ENCODE measurements around the gene CD74. TPM values are rescaled to one million over a fixed set of nuclear protein-coding genes. Genes with fewer than 3 reads are reported as not detected.

The CD74 gene
- total RNA-seq, 1 experiment from 2014 or later: 12.7 TPM

DNA sequence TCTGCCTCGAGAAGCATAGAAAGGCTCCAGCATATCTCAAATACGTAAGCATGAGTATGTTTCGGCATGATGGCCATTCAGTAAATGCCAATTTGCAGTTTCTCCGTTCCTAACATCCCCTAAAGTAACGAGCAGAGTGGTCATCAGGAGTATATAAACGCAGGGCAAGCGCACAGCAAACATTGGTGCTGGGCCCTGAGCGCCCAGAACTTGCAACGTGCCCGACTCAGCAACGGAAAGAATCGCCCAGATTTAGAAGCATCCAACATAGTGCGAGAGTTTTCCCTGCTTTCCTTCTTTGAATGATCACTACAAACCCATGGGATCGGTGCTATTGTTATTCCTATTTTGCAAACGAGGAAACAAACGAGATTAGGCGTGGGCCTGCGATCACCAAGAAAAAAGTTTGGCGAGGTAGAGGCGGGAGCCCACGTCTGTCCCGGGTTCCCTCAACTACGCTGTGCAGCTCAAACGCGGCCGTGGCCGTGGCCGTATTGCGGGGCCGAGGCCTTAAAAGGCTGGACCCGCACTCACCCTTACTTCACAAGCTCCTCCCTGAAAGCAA is 36.3 kb upstream of the CD74 start:
- ATAC-seq: peak; percentile 76
- no peaks in the 10 kb centered on the region for H3K9me3 ChIP-seq (ENCODE audit: control insufficient read depth, insufficient read depth, low read depth, low read length)
- intact Hi-C loops (cut with micrococcal nuclease; ENCODE audit: unreplicated experiment): no loop called here
- no peak for DNase-seq (ENCODE audit: low read depth, low spot score)
- peaks cover 40% of the 10 kb centered on the region for H3K36me3 ChIP-seq (ENCODE audit: control insufficient read depth, insufficient read depth, low read length)
- H3K27me3 ChIP-seq (ENCODE audit: control insufficient read depth, insufficient read depth, low read length): no peaks in the 10 kb centered on the region
- H3K27ac ChIP-seq (ENCODE audit: low read length): peak overlapping the region; percentile 99
- TF ChIP-seq, protein P1, sequence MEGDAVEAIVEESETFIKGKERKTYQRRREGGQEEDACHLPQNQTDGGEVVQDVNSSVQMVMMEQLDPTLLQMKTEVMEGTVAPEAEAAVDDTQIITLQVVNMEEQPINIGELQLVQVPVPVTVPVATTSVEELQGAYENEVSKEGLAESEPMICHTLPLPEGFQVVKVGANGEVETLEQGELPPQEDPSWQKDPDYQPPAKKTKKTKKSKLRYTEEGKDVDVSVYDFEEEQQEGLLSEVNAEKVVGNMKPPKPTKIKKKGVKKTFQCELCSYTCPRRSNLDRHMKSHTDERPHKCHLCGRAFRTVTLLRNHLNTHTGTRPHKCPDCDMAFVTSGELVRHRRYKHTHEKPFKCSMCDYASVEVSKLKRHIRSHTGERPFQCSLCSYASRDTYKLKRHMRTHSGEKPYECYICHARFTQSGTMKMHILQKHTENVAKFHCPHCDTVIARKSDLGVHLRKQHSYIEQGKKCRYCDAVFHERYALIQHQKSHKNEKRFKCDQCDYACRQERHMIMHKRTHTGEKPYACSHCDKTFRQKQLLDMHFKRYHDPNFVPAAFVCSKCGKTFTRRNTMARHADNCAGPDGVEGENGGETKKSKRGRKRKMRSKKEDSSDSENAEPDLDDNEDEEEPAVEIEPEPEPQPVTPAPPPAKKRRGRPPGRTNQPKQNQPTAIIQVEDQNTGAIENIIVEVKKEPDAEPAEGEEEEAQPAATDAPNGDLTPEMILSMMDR (IDR thresholded peaks at IDR 0.05): no peak
- TF ChIP-seq, protein P2, sequence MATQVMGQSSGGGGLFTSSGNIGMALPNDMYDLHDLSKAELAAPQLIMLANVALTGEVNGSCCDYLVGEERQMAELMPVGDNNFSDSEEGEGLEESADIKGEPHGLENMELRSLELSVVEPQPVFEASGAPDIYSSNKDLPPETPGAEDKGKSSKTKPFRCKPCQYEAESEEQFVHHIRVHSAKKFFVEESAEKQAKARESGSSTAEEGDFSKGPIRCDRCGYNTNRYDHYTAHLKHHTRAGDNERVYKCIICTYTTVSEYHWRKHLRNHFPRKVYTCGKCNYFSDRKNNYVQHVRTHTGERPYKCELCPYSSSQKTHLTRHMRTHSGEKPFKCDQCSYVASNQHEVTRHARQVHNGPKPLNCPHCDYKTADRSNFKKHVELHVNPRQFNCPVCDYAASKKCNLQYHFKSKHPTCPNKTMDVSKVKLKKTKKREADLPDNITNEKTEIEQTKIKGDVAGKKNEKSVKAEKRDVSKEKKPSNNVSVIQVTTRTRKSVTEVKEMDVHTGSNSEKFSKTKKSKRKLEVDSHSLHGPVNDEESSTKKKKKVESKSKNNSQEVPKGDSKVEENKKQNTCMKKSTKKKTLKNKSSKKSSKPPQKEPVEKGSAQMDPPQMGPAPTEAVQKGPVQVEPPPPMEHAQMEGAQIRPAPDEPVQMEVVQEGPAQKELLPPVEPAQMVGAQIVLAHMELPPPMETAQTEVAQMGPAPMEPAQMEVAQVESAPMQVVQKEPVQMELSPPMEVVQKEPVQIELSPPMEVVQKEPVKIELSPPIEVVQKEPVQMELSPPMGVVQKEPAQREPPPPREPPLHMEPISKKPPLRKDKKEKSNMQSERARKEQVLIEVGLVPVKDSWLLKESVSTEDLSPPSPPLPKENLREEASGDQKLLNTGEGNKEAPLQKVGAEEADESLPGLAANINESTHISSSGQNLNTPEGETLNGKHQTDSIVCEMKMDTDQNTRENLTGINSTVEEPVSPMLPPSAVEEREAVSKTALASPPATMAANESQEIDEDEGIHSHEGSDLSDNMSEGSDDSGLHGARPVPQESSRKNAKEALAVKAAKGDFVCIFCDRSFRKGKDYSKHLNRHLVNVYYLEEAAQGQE (IDR thresholded peaks at IDR 0.05; ENCODE audit: insufficient read depth in 1 of 2, low read depth in 2 of 2, low read length in 1 of 2): no peak
- TF ChIP-seq TCF7L2 (IDR thresholded peaks at IDR 0.05; ENCODE audit: low read depth, low read length) (no peak), SIN3A (IDR thresholded peaks at IDR 0.05; ENCODE audit: borderline replicate concordance, insufficient read depth, low read depth, low read length) (no peak), POLR2AphosphoS5 (IDR thresholded peaks at IDR 0.05; ENCODE audit: low read depth, low read length) (no peak)
- H3K4me3 ChIP-seq (ENCODE audit: low read depth in 2 of 2, low read length in 2 of 2): peak overlapping the region; percentile 90 to 99
- CTCF ChIA-PET: interaction anchor here (0.6 kb wide), 1 partner anchor 27 kb away, joined by 9 read pairs; no protein-coding TSS in a partner anchor
- in situ Hi-C loops (cut with HindIII; ENCODE audit: low pct_unique_long_range_greater_than_20kb, low sequenced_read_pairs): no loop called here
- POLR2A ChIA-PET: no interaction called here
- BruUV-seq (replicated peaks): TSS peak; percentile 87
- H3K4me1 ChIP-seq (ENCODE audit: control insufficient read depth, insufficient read depth, low read length): peaks cover 20% of the 10 kb centered on the region

DNA sequence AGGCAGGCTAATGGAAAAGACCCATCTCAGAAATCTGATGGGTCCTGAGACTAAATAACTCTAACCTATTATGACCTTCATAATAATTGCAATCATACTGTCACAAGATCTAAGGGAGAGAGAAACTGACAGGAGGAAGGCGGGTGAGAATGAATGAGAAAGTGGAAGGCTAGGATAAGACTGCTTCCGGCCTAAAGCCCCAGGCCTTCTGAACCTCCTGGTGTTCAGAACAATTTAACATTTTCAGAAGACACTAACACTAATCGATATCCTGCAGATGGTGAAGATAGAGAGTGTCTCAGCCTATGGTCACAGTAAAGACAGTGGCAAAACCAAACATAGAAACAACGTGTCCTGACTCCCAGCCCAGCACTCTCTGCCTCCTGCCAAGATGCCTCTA is 35.6 kb upstream of the CD74 start:
- Histone ChIP-seq H3K9me3 (ENCODE audit: control insufficient read depth, insufficient read depth, low read depth, low read length) (no peaks in the 10 kb centered on the region), H3K4me3 (ENCODE audit: low read depth in 2 of 2, low read length in 2 of 2) (peak overlapping the region; percentile 90 to 99), H3K27me3 (ENCODE audit: control insufficient read depth, insufficient read depth, low read length) (no peaks in the 10 kb centered on the region), H3K27ac (ENCODE audit: low read length) (peak overlapping the region; percentile 99), H3K36me3 (ENCODE audit: control insufficient read depth, insufficient read depth, low read length) (peaks cover 40% of the 10 kb centered on the region), H3K4me1 (ENCODE audit: control insufficient read depth, insufficient read depth, low read length) (peaks cover 27% of the 10 kb centered on the region)
- TF ChIP-seq, protein P2 (IDR thresholded peaks at IDR 0.05; ENCODE audit: insufficient read depth in 1 of 2, low read depth in 2 of 2, low read length in 1 of 2): no peak
- 0 out of 2 replicates have a peak, but pooled peaks have one; percentile 11 for TF ChIP-seq POLR2AphosphoS5 (IDR thresholded peaks at IDR 0.05; ENCODE audit: low read depth, low read length)
- DNase-seq (ENCODE audit: low read depth, low spot score) (no peak), ATAC-seq (no peak)
- BruUV-seq (replicated peaks): no TSS peak
- in situ Hi-C loops (cut with HindIII; ENCODE audit: low pct_unique_long_range_greater_than_20kb, low sequenced_read_pairs) (no loop called here), intact Hi-C loops (cut with micrococcal nuclease; ENCODE audit: unreplicated experiment) (no loop called here)
- POLR2A ChIA-PET: no interaction called here
- CTCF ChIA-PET: no interaction called here
